Raji (cell line): ENCODE results near the gene HINT1.

Source experiments
- POLR2A ChIP-seq: IDR thresholded peaks from 2 replicates; pipeline ENCODE4 v1.6.1; 2011; ENCODE audit warnings: low read depth, low read length, control low read depth; ENCODE audit not compliant: insufficient read depth

Gene HINT1

GRCh38 chr5:131151216-131151615 is 13.8 kb downstream of the HINT1 start:
- no peak for TF ChIP-seq POLR2A

- TF ChIP-seq POLR2A = no peak
Measured at GRCh38 chr5:131150408-131150807, 14.6 kb downstream of the HINT1 start.

- TF ChIP-seq POLR2A = no peak
Measured at GRCh38 chr5:131148835-131149234, 16.2 kb downstream of the HINT1 start.

GRCh38 chr5:131147258-131147657 is 17.8 kb downstream of the HINT1 start:
- TF ChIP-seq POLR2A = no peak

GRCh38 chr5:131142970-131143617 is 22.0 kb downstream of the HINT1 start:
- no peak for TF ChIP-seq POLR2A

GRCh38 chr5:131139321-131139720 is 25.7 kb downstream of the HINT1 start:
- no peak for TF ChIP-seq POLR2A

- TF ChIP-seq POLR2A = no peak
Measured at GRCh38 chr5:131129306-131129705, 35.8 kb downstream of the HINT1 start.

- TF ChIP-seq POLR2A = no peak
Measured at GRCh38 chr5:131114754-131115153, 50.3 kb downstream of the HINT1 start.

GRCh38 chr5:131112424-131112823 is 52.6 kb downstream of the HINT1 start:
- no peak for TF ChIP-seq POLR2A

- no peak for TF ChIP-seq POLR2A
Measured at GRCh38 chr5:131110256-131110594, 54.8 kb downstream of the HINT1 start.

GRCh38 chr5:131109540-131110255 is 55.4 kb downstream of the HINT1 start:
- TF ChIP-seq POLR2A = no peak
